ENCODE data around the gene PTPRM.

Gene PTPRM

DNA sequence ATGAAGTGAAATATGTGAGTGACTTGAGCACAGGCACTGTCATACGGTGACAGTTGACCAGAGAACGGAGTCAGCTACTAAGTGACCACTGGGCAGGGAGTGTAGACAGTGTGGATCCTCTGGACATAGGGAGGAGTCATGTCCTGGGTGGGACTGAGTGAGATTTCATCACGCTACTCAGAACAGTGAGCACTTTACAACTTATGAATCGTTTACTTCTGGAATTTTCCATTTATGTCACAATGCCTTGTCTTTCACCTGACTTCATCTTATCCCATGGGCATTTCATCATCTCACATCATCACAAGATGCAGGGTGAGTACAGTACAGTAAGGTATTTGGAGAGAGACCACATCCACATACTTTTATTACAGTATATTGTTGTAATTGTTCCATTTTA lies 29.0 kb downstream of the PTPRM start:
- DNase-seq (ENCODE audit: low read depth): peak; percentile 39

DNA sequence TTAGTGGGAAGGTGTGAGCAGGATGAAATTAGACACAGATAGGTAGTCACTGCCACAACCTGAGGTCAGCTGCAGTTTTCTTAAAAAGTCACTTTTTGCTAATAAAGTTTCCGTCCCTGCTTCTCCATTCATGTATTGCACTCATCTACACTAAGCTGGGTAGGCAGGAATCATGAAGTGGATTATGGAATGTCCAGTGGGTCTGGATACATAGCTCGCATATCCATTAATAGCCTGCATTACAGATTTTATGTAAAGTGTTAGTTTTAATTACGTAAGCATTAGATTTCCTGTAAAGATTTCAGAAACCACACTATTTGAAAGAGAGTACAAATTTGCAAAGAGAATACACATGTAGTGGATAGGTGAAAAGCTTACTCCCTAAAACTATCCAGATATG lies 30.4 kb downstream of the PTPRM start:
- no peak overlapping the region for H3K4me3 ChIP-seq (ENCODE audit: low read depth, low read length)
- no peak for DNase-seq (ENCODE audit: low read depth)

More for the DNA sequence above, 29.0 kb downstream of the PTPRM start:
- no peak overlapping the region for H3K4me3 ChIP-seq (ENCODE audit: low read depth, low read length)

DNA sequence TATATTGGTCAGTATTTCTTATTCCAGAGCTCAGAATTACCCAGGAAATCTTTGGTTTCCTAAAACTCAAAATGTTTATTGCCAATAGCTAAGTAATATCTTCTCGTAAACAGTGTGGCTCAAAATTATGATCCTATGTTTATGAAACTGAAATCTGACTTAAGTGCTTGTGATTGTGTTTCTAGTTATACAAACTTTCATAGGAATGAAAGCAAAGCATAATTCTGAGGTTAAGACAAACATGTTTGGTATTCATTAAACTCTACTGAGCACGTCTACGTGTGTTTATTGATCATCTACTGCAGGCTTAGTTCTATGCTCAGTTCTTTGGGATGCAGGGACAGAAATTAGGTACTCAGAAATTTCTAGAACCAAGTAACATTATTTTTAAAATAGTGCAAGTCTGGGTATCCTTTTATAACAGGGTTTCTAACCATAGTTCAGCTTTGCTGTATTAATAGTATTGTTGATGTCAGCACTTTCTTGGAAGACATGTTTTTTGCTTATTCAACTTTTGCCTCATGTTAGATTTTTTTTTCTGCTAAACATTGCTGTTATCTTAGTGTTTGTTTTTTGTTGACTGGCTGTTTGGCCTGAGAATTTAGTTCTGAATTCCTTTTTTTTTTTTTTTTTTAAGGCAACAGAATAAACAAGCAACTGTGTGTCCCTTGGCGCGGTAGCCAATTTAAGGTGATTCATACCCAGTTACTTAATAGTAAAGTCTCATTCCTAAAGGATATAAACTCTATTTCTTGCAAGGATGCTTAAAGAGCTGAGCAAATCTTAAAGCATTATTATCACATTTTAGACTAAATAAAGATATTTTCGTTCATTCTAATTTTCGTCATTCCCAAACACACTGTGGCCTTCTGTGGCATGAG lies 31.3 kb downstream of the PTPRM start:
- DNase-seq (ENCODE audit: low read depth): no peak
- H3K4me3 ChIP-seq (ENCODE audit: low read depth, low read length): no peak overlapping the region

DNA sequence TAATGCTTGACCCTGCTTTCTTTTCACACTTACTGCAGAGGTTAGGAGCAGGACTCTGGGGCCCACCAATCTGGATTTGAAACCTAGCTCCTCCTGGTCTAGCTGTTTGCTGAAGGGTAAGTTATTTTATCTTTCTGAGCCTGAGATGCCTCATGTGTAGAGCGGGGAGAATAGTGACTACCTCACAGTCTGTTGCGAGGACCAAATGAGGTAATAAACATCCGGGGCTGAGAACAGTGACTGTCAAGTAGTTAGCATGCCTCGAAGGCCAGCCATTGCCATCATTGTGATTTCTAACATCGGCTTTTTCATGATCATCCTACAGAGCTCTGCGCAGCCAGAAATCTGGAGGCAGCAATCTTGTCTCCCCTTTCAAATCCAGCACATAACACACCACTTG lies 32.9 kb downstream of the PTPRM start:
- no peak overlapping the region for H3K4me3 ChIP-seq (ENCODE audit: low read depth, low read length)
- no peak for DNase-seq (ENCODE audit: low read depth)

DNA sequence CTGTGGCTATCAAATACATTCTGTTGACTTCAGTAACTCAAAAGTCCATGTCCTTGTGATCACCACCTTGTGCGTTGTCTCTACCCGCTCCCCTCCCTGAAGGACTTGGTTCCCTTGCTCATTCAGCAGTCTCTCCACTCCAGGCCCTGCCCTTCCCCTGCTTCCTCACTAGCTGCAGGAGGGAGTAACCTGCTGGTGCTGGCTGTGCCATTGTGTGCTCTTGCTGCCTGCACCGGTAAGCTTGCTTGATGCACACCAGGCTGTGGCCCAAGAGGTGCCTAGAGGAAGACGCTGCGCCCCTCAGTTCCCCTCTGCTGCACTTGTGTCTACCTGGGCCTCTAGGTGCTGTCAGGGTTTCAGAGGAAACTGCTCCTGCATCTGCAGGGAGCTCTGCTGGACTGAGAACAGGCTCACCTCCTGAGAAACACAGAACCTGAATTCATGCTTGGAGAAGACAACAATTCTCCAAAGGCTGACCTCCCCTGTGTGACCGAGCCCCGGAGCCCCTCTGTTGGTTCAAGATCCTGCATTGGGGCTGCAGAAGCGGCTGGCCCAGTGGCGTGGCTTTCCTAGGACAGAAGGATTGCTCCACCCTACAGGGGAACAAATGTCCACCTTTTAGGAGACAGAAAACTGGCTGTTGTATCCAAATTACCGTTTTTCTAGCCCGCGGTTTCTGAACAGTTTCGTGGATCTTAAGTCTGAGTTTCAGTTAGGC lies 33.6 kb downstream of the PTPRM start:
- no peak for DNase-seq (ENCODE audit: low read depth)
- H3K4me3 ChIP-seq (ENCODE audit: low read depth, low read length): no peak overlapping the region

DNA sequence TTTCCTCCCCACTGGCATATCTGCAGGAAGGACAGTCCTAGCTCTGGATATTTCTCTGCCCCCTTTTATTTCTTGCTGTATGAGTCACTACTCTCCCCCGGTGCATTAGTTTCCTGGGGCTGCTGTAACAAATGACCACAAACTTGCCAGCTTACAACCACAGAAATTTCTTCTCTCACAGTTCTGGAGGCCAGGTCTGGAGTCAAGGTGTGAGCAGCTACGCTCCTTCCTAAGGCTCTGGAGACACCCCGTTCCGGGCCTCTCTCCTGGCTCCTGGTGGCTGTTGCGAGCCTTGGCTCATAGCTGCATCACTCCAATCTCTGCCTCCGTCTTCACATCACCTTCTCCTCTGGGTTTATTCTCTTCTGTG lies 34.1 kb downstream of the PTPRM start:
- no peak overlapping the region for H3K4me3 ChIP-seq (ENCODE audit: low read depth, low read length)
- DNase-seq (ENCODE audit: low read depth): peak; percentile 41

DNA sequence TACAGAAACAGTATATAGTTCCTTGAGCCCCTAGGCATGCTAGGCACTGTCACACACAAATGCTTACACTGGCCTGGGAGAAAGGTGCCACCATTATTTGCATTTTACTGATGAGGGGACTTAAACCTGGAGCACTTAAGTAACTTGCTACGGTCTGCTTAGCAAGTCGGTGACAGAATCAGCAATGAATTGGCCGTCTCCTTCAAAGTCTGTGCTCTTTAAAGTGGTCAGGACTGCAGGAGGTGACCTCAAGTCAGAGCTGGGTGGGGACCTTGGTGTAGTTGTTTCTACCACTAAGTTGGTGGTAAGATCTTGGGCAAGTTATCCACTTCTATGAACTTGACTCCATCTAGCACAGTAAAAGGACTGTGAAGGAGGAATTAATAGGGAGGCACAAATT lies 34.8 kb downstream of the PTPRM start:
- DNase-seq (ENCODE audit: low read depth): no peak
- H3K4me3 ChIP-seq (ENCODE audit: low read depth, low read length): no peak overlapping the region

DNA sequence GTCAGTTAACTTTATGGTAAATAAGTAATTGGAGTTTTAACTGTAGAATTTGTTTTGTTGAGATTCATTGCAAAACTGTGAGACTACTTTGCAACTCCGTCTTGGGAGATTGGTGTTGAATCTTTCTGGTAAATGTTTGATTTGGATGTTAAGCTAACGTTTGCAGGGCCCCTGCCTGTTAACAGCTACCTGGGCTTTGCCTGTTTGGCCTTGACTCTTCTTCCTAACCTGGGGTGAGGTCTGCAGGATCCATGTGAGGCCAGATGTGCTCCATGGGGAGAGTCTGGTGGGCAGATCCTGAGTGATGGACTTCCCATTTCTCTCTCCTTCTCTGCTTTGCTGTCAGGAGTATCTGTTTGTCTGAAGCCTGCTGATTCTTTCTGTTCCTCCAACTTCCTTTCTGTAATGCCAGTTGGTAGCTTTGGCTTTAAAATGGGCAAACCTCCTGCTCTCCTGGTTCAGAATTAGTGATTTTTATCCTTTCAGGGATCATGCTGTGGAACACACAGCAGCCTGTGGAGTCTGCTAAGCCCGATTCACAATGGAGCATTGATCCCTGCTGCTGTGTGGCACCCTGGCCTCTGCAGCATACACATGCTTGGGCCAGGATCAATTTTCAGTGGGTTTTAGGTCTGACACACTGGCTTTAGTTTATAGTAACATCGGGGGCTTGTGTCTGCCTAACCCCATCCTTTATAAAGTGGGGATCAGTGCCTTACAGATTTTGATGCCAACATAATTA lies 36.3 kb downstream of the PTPRM start:
- DNase-seq (ENCODE audit: low read depth): no peak
- H3K4me3 ChIP-seq (ENCODE audit: low read depth, low read length): no peak overlapping the region

DNA sequence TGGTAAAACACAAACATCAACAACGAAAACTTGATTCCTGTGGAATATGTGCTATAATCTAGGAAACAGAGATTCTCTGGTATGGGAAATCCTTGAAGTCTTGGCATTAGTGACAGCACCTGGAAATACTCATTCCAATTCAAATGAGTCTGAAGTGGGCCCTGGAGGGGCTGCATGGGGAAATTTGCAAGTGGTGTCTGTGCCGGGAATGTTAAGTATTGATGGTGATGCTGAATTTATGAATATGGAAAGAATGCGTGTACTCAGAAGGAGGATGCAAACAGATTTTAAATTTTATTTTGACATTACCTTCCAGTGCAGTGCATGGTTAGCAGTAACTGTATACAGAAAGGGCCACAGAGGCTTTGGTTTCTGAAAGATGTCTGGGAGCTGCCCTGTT lies 37.2 kb downstream of the PTPRM start:
- no peak overlapping the region for H3K4me3 ChIP-seq (ENCODE audit: low read depth, low read length)
- no peak for DNase-seq (ENCODE audit: low read depth)

DNA sequence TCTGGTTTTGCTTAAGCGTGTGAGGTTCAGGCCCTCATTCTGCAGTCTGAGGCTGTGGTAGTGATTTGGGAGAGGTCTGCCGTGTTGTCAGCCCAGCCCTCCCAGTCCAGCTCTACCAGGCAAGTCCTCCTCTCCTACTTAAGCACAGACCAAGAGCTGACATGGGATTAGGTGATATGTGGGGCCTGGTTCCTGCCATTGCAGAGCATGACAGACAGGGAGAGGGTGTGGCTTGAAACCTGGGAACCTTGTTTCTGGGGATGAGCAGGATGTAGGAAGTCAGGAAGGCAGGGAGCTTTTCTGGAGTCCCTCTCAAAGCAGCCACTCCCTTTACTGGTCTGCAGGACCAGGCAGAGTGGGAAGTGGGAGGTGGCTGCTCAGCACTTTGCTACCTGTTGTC lies 38.6 kb downstream of the PTPRM start:
- DNase-seq (ENCODE audit: low read depth): no peak
- H3K4me3 ChIP-seq (ENCODE audit: low read depth, low read length): no peak overlapping the region

DNA sequence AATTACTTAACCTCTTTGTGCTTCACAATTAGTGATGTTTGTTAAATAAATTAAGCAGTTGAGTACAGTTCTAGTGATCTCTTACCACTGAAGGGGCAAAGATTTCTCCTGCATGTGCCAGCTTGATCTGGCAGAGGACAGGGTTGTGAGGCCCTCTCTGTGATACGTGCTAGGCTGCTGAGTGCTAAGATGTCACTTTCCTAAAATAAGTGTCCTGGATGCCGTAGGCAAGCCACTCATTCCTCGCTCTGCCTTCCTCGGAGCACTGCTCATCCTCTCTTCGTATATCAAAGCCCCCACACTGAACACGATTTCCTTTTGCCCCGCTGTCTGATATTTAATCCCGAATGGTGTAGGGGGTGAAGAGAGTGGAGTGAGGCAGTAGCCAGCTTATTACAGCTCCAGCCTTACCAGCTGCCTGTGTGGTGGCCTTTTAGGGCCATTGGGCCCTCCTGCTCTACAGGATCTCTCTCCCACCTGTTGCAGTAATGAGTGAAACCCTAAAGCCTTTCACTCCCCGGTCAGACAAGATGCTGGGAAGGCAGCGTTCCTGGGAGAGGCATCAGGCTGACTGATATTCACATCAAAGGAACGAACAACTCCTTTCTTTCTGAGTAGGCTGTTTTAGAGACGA lies 40.5 kb downstream of the PTPRM start:
- no peak overlapping the region for H3K4me3 ChIP-seq (ENCODE audit: low read depth, low read length)
- DNase-seq (ENCODE audit: low read depth): no peak

DNA sequence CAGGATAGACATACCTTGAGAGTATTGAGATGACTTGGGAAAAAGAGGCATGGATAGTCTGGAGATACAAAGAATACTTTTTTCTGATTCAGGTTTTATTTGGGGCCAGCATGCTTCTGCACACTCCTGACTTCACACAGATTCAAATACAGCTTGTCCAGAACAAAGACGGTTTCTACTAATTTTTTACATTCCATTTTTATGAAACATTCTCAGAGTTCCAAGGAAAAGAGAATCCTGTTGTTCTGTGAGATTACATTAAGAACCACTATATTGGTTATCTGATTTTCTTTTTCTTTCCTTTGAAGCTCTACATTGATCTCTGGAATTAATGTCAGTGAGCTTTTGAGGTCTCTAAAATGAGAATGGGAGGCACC lies 41.0 kb downstream of the PTPRM start:
- no peak for DNase-seq (ENCODE audit: low read depth)
- no peak overlapping the region for H3K4me3 ChIP-seq (ENCODE audit: low read depth, low read length)

DNA sequence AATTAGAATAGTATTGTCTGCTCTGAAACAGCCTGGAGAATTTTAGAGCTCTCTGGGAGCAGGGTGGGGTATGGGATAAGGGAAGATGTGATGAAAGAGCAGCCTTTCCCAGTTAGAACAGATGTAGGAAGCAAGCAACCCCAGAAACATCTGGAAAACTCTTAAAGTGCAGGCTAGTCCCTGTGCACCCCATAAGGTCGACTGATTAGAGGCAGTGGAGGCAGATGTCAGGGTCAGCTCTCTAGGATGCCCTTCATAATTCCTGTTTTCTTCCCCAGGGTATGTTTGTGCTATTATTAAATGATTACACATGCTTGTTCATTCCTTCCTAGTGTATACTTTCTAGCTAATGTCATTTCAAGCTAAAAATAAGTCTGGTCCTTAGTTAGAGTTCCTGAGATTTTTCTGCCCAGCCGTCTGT lies 41.7 kb downstream of the PTPRM start:
- no peak overlapping the region for H3K4me3 ChIP-seq (ENCODE audit: low read depth, low read length)
- DNase-seq (ENCODE audit: low read depth): no peak

DNA sequence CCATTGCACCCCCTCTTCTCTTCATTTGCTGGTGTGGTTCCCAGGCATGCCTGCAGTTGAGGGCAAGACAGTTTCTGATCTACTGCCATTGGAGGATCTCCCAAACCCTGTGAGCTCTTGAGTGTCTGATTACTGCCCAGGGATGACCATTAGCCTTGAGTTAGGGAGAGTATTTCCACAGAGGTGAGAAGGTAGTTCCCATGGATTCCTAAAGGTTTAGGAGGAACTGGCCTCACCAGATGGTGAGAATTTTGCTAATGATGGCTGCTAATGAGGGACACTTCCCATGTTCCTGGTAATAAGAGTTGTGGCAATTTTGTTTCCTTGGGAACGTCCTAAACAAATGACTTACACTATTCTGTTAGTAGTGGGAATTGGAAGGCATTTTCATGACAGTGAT lies 42.5 kb downstream of the PTPRM start:
- H3K4me3 ChIP-seq (ENCODE audit: low read depth, low read length): no peak overlapping the region
- DNase-seq (ENCODE audit: low read depth): no peak

DNA sequence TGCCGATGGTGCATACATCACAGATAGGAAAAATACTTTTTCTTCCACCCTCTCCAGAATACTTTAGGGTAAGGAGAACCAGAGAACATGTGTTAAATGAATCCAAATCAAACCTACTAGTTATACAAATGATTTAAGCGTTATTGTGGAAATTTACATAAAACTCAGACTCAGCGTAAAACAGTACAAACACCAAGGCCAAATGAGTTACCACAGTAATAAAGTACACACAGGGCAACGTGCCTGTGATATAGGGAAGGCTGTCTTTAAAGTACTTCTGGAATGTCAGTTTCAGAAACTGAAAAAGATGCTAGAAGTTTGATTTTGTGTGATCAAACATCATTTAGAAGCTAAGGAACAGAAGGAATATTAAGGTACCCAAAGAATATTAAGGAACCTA lies 46.9 kb downstream of the PTPRM start:
- no peak overlapping the region for H3K4me3 ChIP-seq (ENCODE audit: low read depth, low read length)
- no peak for DNase-seq (ENCODE audit: low read depth)

DNA sequence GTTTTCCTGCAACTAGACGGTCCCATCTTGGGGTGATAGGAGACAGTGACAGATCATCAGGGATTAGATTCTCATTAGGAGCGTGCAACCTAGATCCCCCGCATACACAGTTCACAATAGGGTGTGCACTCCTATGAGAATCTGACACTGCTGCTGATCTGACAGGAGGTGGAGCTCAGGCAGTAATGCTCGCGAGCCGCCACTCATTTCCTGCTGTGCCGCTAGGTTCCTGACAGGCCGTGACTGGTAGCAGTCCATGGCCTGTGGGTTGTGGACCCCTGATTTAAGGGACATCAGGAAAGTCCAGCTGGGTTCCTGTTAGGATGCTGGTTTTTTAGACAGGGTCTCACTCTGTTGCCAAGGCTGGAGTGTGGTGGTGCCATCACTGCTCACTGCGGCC lies 48.7 kb downstream of the PTPRM start:
- no peak overlapping the region for H3K4me3 ChIP-seq (ENCODE audit: low read depth, low read length)
- DNase-seq (ENCODE audit: low read depth): no peak

DNA sequence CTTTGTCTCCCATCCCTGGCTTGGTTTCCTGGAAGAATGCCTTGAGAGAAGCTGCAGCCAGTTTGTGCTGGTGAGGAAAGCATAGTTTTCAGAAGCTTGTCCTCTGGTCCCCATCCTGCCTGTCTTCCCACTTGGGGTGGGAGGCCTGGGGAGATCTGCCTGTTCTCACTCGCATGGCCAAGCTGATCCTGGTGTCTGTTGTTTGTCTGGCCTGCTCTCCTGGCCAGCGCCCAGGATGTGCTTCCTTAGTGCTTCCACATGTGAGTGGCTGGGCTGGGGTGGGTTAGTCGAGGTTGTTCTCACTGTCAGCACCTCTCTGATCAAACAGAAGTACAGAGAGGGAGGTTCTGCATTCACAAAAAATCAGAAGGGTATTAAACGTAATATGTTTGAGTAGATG lies 49.5 kb downstream of the PTPRM start:
- no peak for DNase-seq (ENCODE audit: low read depth)
- no peak overlapping the region for H3K4me3 ChIP-seq (ENCODE audit: low read depth, low read length)

DNA sequence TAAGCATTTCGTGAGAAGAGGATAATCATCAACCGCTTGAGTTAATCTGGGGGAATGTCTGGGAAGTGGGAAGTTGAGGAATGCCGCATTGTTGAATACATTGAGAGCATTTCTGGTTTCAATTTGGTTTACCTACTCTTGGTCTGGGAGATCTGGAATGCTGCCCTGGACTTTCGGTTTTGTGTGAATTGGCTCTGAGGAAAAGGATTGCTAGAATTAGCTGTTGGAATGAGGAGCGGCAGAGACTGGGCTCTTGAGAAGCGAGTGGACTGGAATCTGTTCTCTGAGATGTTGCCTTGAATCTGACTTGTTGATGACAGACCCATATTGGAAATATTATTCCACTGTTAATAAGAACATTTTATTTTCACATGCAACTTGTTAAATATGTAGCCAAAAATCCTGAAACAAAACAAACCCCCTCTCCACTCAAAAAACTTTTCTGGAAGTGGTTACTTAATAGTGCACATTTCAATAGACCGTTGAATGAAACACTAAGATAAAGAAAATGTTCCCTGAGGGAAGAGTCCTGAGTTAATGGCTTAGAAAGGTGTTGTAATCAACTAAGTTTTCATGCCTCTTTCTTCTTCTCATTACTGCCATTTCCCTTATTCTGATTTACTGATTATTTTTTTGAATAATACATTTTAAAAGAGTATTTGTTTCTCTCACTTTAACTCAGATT lies 50.8 kb downstream of the PTPRM start:
- H3K4me3 ChIP-seq (ENCODE audit: low read depth, low read length): peak overlapping the region; percentile 21
- peak; percentile 64 for DNase-seq (ENCODE audit: low read depth)

DNA sequence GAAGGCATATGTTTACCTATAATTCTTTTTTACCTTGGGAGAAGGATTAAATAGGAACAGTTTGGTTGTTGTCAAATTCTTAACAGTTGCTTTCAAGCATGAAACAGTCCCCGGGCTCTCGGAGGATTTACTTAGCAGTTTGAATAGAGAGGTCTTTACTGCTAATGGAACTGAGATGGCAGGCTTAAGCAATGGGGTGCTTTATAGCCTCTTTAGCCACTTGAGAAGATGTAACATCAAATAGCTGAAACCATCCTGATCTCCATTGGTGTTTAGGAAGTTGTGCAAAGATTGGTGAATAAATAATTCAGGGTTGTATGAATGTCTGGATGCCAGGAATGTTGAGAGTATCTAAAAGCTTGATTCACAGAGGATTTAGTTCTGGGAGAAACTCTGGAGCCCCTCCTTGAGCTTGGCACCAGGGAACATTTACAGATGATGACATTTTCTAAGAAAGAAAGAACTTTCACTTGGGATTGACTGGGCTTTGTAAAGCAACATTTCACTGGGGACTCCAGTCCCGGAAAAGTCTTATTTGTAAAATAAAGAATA lies 51.9 kb downstream of the PTPRM start:
- DNase-seq (ENCODE audit: low read depth): no peak
- H3K4me3 ChIP-seq (ENCODE audit: low read depth, low read length): no peak overlapping the region
